ENCODE measurements around the gene CPT1B.
"Not testable (repeated sequence)": the region's sequence is repeated elsewhere in the genome, so short reads cannot be mapped to it uniquely, and the experiment has no call there.

The CPT1B gene

DNA sequence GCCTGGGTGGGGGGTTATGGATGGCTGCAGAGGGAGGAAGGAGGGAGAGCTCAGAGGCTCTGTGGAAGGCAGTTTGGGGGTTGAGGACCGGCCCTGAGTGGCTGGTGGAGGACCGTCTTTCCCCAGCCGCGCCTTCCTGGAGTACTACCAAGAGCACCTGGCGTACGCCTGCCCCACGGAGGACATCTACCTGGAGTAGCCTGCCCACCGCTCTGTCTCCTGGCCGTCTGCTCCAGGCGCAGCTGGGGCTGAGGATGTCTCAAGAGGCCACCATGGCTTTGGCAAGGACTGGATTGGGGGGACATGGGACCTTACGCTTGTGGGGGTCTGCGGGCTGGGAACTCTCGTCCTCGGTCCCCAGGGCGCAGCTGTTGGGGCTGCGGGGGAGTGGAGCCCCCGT lies 32.4 kb upstream of the CPT1B start:
- no peak for DNase-seq (ENCODE audit: low read depth)
- no peak overlapping the region for H3K4me3 ChIP-seq (ENCODE audit: low read depth, low read length)

DNA sequence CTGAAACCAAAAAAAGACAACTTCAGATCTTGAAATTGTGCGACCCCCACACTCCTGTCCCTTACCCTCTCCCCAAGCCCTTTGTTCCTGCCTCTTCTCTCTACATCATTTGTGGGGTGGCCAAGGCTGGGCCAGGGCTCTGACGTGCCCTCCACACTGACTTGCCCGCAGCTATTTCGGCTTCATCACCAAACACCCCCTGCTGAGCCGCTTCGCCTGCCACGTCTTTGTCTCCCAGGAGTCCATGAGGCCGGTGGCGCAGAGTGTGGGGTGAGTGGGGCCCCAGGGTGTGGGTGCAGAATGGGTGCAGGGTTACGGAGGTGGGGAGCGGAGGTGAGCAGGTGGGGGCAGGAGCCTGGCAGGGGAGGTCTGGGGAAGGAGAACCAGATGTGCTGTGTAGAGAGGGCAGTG lies 31.8 kb upstream of the CPT1B start:
- DNase-seq (ENCODE audit: low read depth), result no peak
- H3K4me3 ChIP-seq (ENCODE audit: low read depth, low read length), result no peak overlapping the region

GRCh38 chr22:50609599-50609998 lies 31.4 kb upstream of the CPT1B start:
- DNase-seq (ENCODE audit: low read depth), result no peak
- H3K4me3 ChIP-seq (ENCODE audit: low read depth, low read length), result no peak overlapping the region

DNA sequence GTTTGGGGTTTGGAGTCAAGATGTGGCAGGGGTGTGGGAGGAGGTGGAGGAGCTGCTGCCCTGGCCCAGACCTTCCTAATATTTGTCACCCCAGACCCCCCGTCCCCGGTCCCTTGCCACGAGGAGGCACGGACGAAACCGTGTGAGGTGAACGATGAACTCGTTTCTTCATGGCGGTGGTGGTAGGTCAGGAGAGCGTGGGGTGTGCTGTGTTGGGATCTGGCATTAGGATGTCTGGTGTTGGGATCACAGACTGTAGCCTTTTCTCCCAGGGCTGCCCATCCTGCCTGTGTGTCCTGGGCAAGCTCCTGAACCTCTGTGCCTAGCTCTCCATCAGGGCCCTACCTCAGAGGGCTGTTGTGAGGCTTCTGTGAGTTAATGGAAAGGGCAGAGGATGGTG lies 30.8 kb upstream of the CPT1B start:
- no peak overlapping the region for H3K4me3 ChIP-seq (ENCODE audit: low read depth, low read length)
- DNase-seq (ENCODE audit: low read depth), result no peak

- not testable (repeated sequence) for H3K4me3 ChIP-seq (ENCODE audit: low read depth, low read length); DNase-seq (ENCODE audit: low read depth)
Observed at GRCh38 chr22:50608058-50608840, 30.0 kb upstream of the CPT1B start.

- H3K4me3 ChIP-seq (ENCODE audit: low read depth, low read length), result no peak overlapping the region
- no peak for DNase-seq (ENCODE audit: low read depth)
Observed at GRCh38 chr22:50607659-50608020, 29.4 kb upstream of the CPT1B start.

- H3K4me3 ChIP-seq (ENCODE audit: low read depth, low read length), result no peak overlapping the region
Observed at GRCh38 chr22:50606946-50607658, 28.9 kb upstream of the CPT1B start.

DNA sequence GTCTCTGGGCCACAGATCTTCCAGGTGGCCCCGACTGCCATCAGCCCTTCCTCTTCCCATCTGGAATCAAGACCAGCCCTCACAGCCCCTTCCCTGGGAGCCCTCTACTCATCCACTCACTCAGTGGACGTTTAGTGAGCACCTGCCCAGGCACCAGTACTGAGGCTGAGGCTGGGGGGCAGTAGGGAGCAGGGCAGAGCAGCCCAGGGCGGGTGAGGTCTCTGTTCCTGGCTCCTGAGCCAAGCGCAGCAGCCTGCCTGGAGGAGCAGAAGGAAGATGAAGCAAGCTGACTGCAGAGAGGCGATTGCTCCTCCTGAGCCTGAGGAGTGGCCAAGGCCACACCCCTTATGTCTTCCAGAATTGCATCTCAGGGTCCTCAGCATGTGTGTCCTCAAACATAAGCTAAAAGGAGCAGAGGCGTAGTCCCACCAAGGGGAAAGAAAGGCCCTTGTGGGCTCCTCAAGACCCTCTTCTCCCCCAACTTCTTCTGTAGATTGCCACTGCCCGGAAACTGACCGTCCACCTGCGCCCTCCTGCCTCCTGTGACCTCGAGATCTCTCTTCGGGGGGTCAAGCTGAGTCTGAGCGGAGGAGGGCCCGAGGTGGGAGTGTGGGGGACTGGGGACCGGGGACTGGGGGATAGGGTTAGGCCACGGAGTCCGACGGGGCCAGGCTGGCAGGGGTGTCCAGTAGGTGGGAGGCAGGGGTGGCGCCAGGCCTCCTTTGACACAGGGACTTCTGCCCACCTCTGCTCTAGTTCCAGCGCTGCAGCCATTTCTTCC lies 28.1 kb upstream of the CPT1B start:
- DNase-seq (ENCODE audit: low read depth), result no peak
- H3K4me3 ChIP-seq (ENCODE audit: low read depth, low read length), result no peak overlapping the region

More at GRCh38 chr22:50606946-50607658, 28.9 kb upstream of the CPT1B start:
- no peak for DNase-seq (ENCODE audit: low read depth)

- no peak overlapping the region for H3K4me3 ChIP-seq (ENCODE audit: low read depth, low read length)
- DNase-seq (ENCODE audit: low read depth), result no peak
Observed at GRCh38 chr22:50605613-50606074, 27.4 kb upstream of the CPT1B start.

- no peak for DNase-seq (ENCODE audit: low read depth)
- H3K4me3 ChIP-seq (ENCODE audit: low read depth, low read length), result no peak overlapping the region
Observed at GRCh38 chr22:50605002-50605612, 26.9 kb upstream of the CPT1B start.

- no peak overlapping the region for H3K4me3 ChIP-seq (ENCODE audit: low read depth, low read length)
- DNase-seq (ENCODE audit: low read depth), result no peak
Observed at GRCh38 chr22:50604256-50605001, 26.2 kb upstream of the CPT1B start.

DNA sequence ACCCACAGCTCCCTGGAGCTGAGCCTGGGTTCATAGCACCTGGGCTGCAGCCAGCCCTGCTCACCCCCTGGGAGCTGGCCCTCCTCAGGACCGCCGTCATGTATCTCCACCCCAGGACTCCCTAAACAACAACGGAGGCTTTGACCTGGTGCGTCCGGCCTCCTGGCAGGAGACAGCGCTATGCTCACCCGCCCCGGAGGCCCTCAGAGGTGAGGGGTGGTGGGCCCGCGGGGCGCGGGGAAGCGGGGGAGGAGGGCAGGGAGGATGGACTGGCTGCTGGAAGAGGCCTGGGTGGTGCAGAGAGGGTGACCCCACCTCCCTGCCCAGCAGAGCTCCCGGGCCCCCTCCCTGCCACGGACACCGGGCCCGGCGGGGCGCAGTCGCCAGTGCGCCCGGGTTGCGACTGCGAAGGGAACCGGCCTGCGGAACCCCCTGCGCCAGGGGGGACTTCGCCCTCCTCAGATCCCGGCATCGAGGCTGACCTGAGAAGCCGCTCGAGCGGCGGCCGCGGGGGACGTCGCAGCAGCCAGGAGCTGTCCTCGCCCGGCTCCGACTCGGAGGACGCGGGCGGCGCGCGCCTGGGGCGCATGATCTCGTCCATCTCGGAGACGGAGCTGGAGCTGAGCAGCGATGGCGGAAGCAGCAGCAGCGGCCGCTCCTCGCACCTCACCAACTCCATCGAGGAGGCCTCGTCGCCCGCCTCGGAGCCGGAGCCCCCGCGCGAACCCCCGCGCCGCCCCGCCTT lies 25.5 kb upstream of the CPT1B start:
- H3K4me3 ChIP-seq (ENCODE audit: low read depth, low read length), result no peak overlapping the region
- DNase-seq (ENCODE audit: low read depth), result no peak

GRCh38 chr22:50602338-50602700 lies 24.1 kb upstream of the CPT1B start:
- no peak for DNase-seq (ENCODE audit: low read depth)

DNA sequence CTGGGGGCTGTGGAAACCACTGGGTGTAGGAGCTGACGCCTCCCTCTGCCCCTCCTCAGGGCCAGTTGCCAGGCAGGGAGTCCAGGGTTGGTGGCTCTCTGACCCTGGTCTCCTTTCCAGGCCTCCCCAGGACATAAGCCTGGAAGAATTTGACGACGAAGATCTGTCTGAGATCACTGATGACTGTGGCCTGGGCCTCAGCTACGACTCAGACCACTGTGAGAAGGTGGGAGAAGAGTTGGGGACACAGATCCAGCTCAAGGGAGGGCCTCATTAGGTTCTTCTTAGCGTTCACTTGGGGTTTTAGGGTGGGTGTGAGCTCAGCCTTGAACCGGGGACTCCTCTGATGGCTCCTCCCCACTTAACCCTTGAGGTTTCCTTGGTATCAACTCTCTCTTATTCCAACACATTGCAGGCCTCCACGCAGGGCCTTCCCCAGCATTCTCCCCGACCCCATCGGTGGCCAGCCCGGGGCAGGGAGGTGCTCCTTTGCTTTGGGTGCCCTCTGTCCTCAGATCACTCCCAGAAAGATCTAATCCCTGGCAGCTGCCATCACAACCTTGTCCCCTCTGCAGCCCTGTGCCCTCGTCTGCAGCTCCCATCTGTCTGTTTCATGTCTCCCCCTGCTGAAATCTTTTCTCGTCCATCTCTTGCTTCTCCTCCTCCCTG lies 23.6 kb upstream of the CPT1B start:
- no peak overlapping the region for H3K4me3 ChIP-seq (ENCODE audit: low read depth, low read length)
- no peak for DNase-seq (ENCODE audit: low read depth)

More at GRCh38 chr22:50602338-50602700, 24.1 kb upstream of the CPT1B start:
- H3K4me3 ChIP-seq (ENCODE audit: low read depth, low read length), result no peak overlapping the region

- no peak overlapping the region for H3K4me3 ChIP-seq (ENCODE audit: low read depth, low read length)
- DNase-seq (ENCODE audit: low read depth), result no peak
Observed at GRCh38 chr22:50600967-50601668, 22.9 kb upstream of the CPT1B start.

DNA sequence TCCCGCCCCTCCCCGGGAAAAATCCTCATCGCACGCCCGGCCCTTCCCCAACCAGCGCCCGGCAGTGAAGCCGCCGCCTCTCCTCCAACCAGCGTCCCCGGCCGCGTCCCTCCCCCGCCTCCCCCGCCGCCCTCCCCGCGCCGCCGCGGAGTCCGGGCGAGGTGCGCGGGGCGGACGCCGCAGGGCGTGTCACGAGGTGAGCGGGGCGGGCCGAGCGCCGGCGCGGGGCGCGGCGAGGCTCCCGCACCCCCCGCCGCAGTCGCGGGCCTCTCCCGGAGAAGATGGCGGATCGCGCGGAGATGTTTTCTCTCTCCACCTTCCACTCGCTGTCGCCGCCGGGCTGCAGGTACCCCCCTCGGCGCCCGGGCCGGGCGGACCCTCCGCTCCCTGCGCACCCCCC lies 22.3 kb upstream of the CPT1B start, which contains the start of gene MAPK8IP2:
TSS of gene MAPK8IP2 (plus strand) at position 256 of the 400 bp plus-strand sequence. CDS start at position 282, 26 bp downstream.
- peak within 1 kb of the TSS; percentile 23 for H3K4me3 ChIP-seq (ENCODE audit: low read depth, low read length)

GRCh38 chr22:50599816-50600455 lies 21.7 kb upstream of the CPT1B start:
- DNase-seq (ENCODE audit: low read depth), result no peak
- peak overlapping the region; percentile 9 for H3K4me3 ChIP-seq (ENCODE audit: low read depth, low read length)

More for the DNA sequence above, 22.3 kb upstream of the CPT1B start, which contains the start of gene MAPK8IP2:
- DNase-seq (ENCODE audit: low read depth), result no peak
